ENCODE results near the gene TBRG1. TPM values are rescaled to one million over a fixed set of nuclear protein-coding genes. Genes with fewer than 3 reads are reported as not detected.

Gene TBRG1
- total RNA-seq, 1 experiment from 2014 or later = 18.8 TPM

GRCh38 chr11:124639186-124639585 is 16.5 kb downstream of the TBRG1 start:
- BruUV-seq (replicated peaks) = no TSS peak
- Mint-ChIP-seq H3K4me1 (ENCODE audit: low read depth, unreplicated experiment) (no peaks in the 10 kb centered on the region), H3K4me3 (ENCODE audit: low read depth, unreplicated experiment) (no peak overlapping the region), H3K9me3 (ENCODE audit: low read depth, unreplicated experiment) (no peaks in the 10 kb centered on the region), H3K27ac (ENCODE audit: unreplicated experiment) (no peak overlapping the region), H3K27me3 (ENCODE audit: unreplicated experiment) (no peaks in the 10 kb centered on the region), H3K36me3 (ENCODE audit: insufficient read depth, unreplicated experiment) (peaks cover 7% of the 10 kb centered on the region)
- no peak for TF ChIP-seq CTCF (IDR thresholded peaks at IDR 0.05; ENCODE audit: unreplicated experiment)
- intact Hi-C loops (cut with micrococcal nuclease; ENCODE audit: unreplicated experiment) = no loop called here
- CTCF ChIA-PET = no interaction called here
- no peak for DNase-seq

- no peak for DNase-seq
- CTCF ChIA-PET = no interaction called here
- Mint-ChIP-seq H3K27ac (ENCODE audit: unreplicated experiment) (no peak overlapping the region), H3K9me3 (ENCODE audit: low read depth, unreplicated experiment) (no peaks in the 10 kb centered on the region), H3K4me3 (ENCODE audit: low read depth, unreplicated experiment) (no peak overlapping the region), H3K36me3 (ENCODE audit: insufficient read depth, unreplicated experiment) (peaks cover 7% of the 10 kb centered on the region), H3K27me3 (ENCODE audit: unreplicated experiment) (no peaks in the 10 kb centered on the region), H3K4me1 (ENCODE audit: low read depth, unreplicated experiment) (peaks cover 7% of the 10 kb centered on the region)
- no peak for TF ChIP-seq CTCF (IDR thresholded peaks at IDR 0.05; ENCODE audit: unreplicated experiment)
- no TSS peak for BruUV-seq (replicated peaks)
- intact Hi-C loops (cut with micrococcal nuclease; ENCODE audit: unreplicated experiment) = no loop called here
Observed at GRCh38 chr11:124640666-124641065, 18.0 kb downstream of the TBRG1 start.

GRCh38 chr11:124642628-124643027 is 20.0 kb downstream of the TBRG1 start:
- H3K27ac Mint-ChIP-seq (ENCODE audit: unreplicated experiment) = no peak overlapping the region
- CTCF ChIA-PET = no interaction called here
- no TSS peak for BruUV-seq (replicated peaks)
- intact Hi-C loops (cut with micrococcal nuclease; ENCODE audit: unreplicated experiment) = no loop called here
- DNase-seq = no peak
- H3K27me3 Mint-ChIP-seq (ENCODE audit: unreplicated experiment) = no peaks in the 10 kb centered on the region
- H3K4me3 Mint-ChIP-seq (ENCODE audit: low read depth, unreplicated experiment) = no peak overlapping the region
- peaks cover 7% of the 10 kb centered on the region for H3K4me1 Mint-ChIP-seq (ENCODE audit: low read depth, unreplicated experiment)
- no peaks in the 10 kb centered on the region for H3K36me3 Mint-ChIP-seq (ENCODE audit: insufficient read depth, unreplicated experiment)
- H3K9me3 Mint-ChIP-seq (ENCODE audit: low read depth, unreplicated experiment) = no peaks in the 10 kb centered on the region
- TF ChIP-seq CTCF (IDR thresholded peaks at IDR 0.05; ENCODE audit: unreplicated experiment) = no peak

- Mint-ChIP-seq H3K27ac (ENCODE audit: unreplicated experiment) (no peak overlapping the region), H3K27me3 (ENCODE audit: unreplicated experiment) (no peaks in the 10 kb centered on the region), H3K4me1 (ENCODE audit: low read depth, unreplicated experiment) (peaks cover 7% of the 10 kb centered on the region), H3K36me3 (ENCODE audit: insufficient read depth, unreplicated experiment) (no peaks in the 10 kb centered on the region), H3K9me3 (ENCODE audit: low read depth, unreplicated experiment) (no peaks in the 10 kb centered on the region), H3K4me3 (ENCODE audit: low read depth, unreplicated experiment) (no peak overlapping the region)
- CTCF ChIA-PET = no interaction called here
- intact Hi-C loops (cut with micrococcal nuclease; ENCODE audit: unreplicated experiment) = no loop called here
- no TSS peak for BruUV-seq (replicated peaks)
- no peak for DNase-seq
- no peak for TF ChIP-seq CTCF (IDR thresholded peaks at IDR 0.05; ENCODE audit: unreplicated experiment)
Observed at GRCh38 chr11:124643042-124643604, 20.5 kb downstream of the TBRG1 start.

Data from Calu3 (cell line).